AG09319 (cell line): ENCODE results near the gene SYT6.

Source experiments
- DNase-seq: peaks from one replicate; pipeline ENCODE4 v3.0.0-alpha.2; 2010; ENCODE audit warnings: low read depth; ENCODE audit errors: extremely low read depth
- CTCF ChIP-seq: IDR thresholded peaks from 2 replicates; pipeline ENCODE4 v1.5.1; 2011; ENCODE audit warnings: low read depth, mild to moderate bottlenecking, inconsistent platforms, low read length, moderate library complexity

Gene SYT6

GRCh38 chr1:114139540-114139939, 14.1 kb downstream of the SYT6 start:
- no peak for DNase-seq

GRCh38 chr1:114137497-114137896, 16.2 kb downstream of the SYT6 start:
- no peak for TF ChIP-seq CTCF
- DNase-seq, result no peak

More at GRCh38 chr1:114139540-114139939, 14.1 kb downstream of the SYT6 start:
- TF ChIP-seq CTCF, result no peak

GRCh38 chr1:114135786-114136185, 17.9 kb downstream of the SYT6 start:
- DNase-seq, result no peak
- TF ChIP-seq CTCF, result no peak

- DNase-seq, result no peak
- TF ChIP-seq CTCF, result no peak
These were observed 19.2 kb downstream of the SYT6 start for GRCh38 chr1:114134518-114134917.

GRCh38 chr1:114133129-114133528, 20.5 kb downstream of the SYT6 start:
- no peak for TF ChIP-seq CTCF
- no peak for DNase-seq

GRCh38 chr1:114131526-114132220, 22.0 kb downstream of the SYT6 start:
- no peak for DNase-seq
- TF ChIP-seq CTCF, result no peak; the same call in none of the 2 replicates

- DNase-seq, result no peak
- no peak for TF ChIP-seq CTCF
These were observed 22.7 kb downstream of the SYT6 start for GRCh38 chr1:114130846-114131525.
